ENCODE measurements around the gene ITPR1. TPM values are rescaled to one million over a fixed set of nuclear protein-coding genes. Genes with fewer than 3 reads are reported as not detected.

Gene ITPR1
- total RNA-seq, 2 experiments from 2014 or later = 48.6 to 55.6 TPM

DNA sequence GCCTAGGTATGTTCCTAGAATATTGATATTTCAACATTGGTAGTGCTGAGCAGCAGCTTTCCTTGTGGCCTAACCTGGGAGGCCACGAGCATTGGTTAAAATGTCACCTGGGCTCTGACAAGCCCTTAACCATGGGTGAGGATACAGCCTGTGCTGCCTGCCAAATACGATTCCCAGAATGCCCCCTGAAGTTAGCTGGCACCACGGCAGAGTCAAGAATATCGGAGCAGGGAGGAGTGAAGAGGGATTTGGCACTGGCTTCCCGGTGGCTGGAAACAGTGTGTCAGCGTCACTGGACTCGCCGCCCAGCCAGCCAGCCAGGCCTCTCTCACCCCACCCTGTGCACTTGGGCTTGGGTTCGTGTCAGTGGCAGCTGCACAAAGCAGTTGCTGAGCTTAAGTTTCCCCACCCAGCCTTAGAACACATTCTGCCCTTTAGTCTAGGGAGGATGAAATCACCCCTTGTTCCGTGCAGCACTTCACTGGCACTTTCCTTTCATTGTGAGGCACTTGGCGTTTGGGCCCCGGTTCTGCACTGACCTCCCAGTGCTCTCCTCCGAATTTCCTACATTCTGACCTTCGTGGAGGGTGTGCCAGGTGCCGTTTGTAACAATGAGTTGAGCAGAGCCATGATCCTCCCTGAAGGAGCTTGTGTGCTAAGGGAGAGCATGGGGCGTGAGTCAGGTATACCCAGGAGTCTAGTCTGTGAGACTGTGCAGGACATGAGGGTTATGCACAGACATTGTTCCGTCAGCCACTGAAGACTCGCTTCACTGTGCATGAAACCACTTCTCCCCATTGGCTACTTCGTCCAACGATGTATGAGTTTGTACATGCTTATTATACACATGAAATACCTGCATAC is 333.3 kb downstream of the ITPR1 start:
- intact Hi-C loops (cut with DNase I, micrococcal nuclease) = loop anchor here in 1 of 2 experiments (5.0 kb wide), 1 partner anchor 296 kb away; the partner anchor contains the start of gene ARL8B
- DNase-seq (no peak), ATAC-seq (no peak)
- CTCF ChIA-PET = interaction anchor here (0.8 to 1.3 kb wide), 2 partner anchors 33 to 115 kb away, joined by 4 to 8 read pairs; no protein-coding TSS in a partner anchor
- Mint-ChIP-seq H3K36me3 (ENCODE audit: low read depth) (peaks cover 65% of the 10 kb centered on the region), H3K4me1 (peaks cover 95% of the 10 kb centered on the region), H3K27ac (peak overlapping the region; percentile 87), H3K4me3 (peak overlapping the region; percentile 62), H3K27me3 (no peaks in the 10 kb centered on the region), H3K9me3 (ENCODE audit: low read depth) (no peaks in the 10 kb centered on the region)
- POLR2A ChIA-PET = interaction anchor here (1.0 kb wide), 1 partner anchor 218 kb away, joined by 3 read pairs; no protein-coding TSS in a partner anchor

DNA sequence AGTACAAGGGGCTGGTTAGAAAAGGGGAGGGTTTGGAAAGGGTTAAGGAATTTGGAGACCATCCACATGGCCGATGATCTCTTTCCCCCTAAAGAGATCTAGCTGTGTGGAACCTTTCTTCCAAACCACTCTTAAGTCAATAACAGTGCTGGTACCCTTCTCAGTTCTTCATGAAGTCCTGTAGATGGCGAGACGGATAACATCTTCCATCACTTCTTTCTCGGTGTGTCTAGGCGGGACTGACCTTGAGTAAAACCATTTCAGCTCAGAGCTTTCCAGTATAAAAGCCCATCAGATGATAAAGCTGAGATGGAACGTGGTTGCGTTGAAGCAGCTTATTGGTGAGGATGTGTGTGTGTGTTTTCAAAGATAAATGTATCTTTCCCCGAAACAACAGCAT is 334.6 kb downstream of the ITPR1 start:
- POLR2A ChIA-PET = interaction anchor here (1.0 kb wide), 1 partner anchor 217 kb away, joined by 3 read pairs; no protein-coding TSS in a partner anchor
- Mint-ChIP-seq H3K9me3 (ENCODE audit: low read depth) (no peaks in the 10 kb centered on the region), H3K27ac (peak overlapping the region; percentile 4), H3K4me1 (peaks cover 93% of the 10 kb centered on the region), H3K27me3 (no peaks in the 10 kb centered on the region), H3K4me3 (no peak overlapping the region), H3K36me3 (ENCODE audit: low read depth) (peaks cover 58% of the 10 kb centered on the region)
- no peak for ATAC-seq
- CTCF ChIA-PET = interaction anchor here (0.9 kb wide), 1 partner anchor 149 kb away, joined by 4 read pairs; no protein-coding TSS in a partner anchor
- no peak for DNase-seq
- intact Hi-C loops (cut with DNase I, micrococcal nuclease) = loop anchor here in 1 of 2 experiments (5.0 kb wide), 1 partner anchor 295 kb away; the partner anchor contains the start of gene ARL8B

GRCh38 chr3:4828279-4829030 is 335.3 kb downstream of the ITPR1 start:
- Mint-ChIP-seq H3K9me3 (ENCODE audit: low read depth) (no peaks in the 10 kb centered on the region), H3K4me3 (no peak overlapping the region), H3K36me3 (ENCODE audit: low read depth) (peaks cover 59% of the 10 kb centered on the region), H3K27me3 (no peaks in the 10 kb centered on the region), H3K4me1 (peaks cover 93% of the 10 kb centered on the region), H3K27ac (peak overlapping the region; percentile 87)
- POLR2A ChIA-PET = interaction anchor here (1.0 to 2.2 kb wide), 3 partner anchors 13 to 150 kb away, joined by 3 to 8 read pairs (median 7); partner anchors contain the start of gene BHLHE40
- DNase-seq (no peak), ATAC-seq (no peak)
- intact Hi-C loops (cut with DNase I, micrococcal nuclease) = loop anchor here in 1 of 2 experiments (5.0 kb wide), 1 partner anchor 294 kb away; the partner anchor contains the start of gene ARL8B
- CTCF ChIA-PET = interaction anchor here (0.6 to 2.4 kb wide), 10 partner anchors 12 to 360 kb away, joined by 3 to 10 read pairs (median 4); no protein-coding TSS in a partner anchor

DNA sequence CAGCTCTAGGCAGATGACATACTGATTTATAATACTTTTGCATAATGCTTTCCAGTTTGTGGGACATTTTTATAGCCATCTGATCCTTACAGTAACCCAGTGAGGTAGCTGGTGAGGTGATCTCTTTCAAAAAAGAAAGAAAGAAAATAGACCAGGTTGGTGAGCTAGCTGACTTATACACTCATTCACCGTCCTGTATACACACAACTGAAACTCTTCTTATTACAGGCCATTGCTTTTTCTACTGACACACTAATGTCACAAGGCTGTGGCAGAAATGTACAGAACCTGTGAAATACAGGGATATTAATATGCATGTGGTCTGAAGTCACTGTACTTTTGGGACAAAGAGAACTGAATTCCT is 335.9 kb downstream of the ITPR1 start:
- intact Hi-C loops (cut with DNase I, micrococcal nuclease) = loop anchor here in 1 of 2 experiments (5.0 kb wide), 1 partner anchor 293 kb away; the partner anchor contains the start of gene ARL8B
- no peaks in the 10 kb centered on the region for H3K27me3 Mint-ChIP-seq
- ATAC-seq (peak; percentile 26), DNase-seq (no peak)
- CTCF ChIA-PET = interaction anchor here (0.6 to 2.4 kb wide), 10 partner anchors 11 to 360 kb away, joined by 3 to 10 read pairs (median 4); no protein-coding TSS in a partner anchor
- peak overlapping the region; percentile 87 for H3K27ac Mint-ChIP-seq
- H3K9me3 Mint-ChIP-seq (ENCODE audit: low read depth) = no peaks in the 10 kb centered on the region
- H3K36me3 Mint-ChIP-seq (ENCODE audit: low read depth) = peaks cover 58% of the 10 kb centered on the region
- POLR2A ChIA-PET = interaction anchor here (1.0 to 2.2 kb wide), 3 partner anchors 13 to 150 kb away, joined by 3 to 8 read pairs (median 7); partner anchors contain the start of gene BHLHE40
- peak overlapping the region; percentile 76 for H3K4me3 Mint-ChIP-seq
- H3K4me1 Mint-ChIP-seq = peaks cover 93% of the 10 kb centered on the region

- ChIA-PET POLR2A (interaction anchor here (2.2 kb wide), 1 partner anchor 20 kb away, joined by 8 read pairs; no protein-coding TSS in a partner anchor), CTCF (interaction anchor here (0.9 to 2.4 kb wide), 6 partner anchors 9 to 153 kb away, joined by 3 to 10 read pairs (median 4); no protein-coding TSS in a partner anchor)
- DNase-seq = no peak
- intact Hi-C loops (cut with DNase I, micrococcal nuclease) = loop anchor here (1.0 to 10.0 kb wide), 8 partner anchors 8 to 504 kb away; no protein-coding TSS in a partner anchor
- peaks cover 93% of the 10 kb centered on the region for H3K4me1 Mint-ChIP-seq
- H3K4me3 Mint-ChIP-seq = peak overlapping the region; percentile 76
- H3K9me3 Mint-ChIP-seq (ENCODE audit: low read depth) = no peaks in the 10 kb centered on the region
- no peak for ATAC-seq
- H3K36me3 Mint-ChIP-seq (ENCODE audit: low read depth) = peaks cover 49% of the 10 kb centered on the region
- H3K27me3 Mint-ChIP-seq = no peaks in the 10 kb centered on the region
- peak overlapping the region; percentile 100 for H3K27ac Mint-ChIP-seq
Observed at GRCh38 chr3:4830586-4830914, 337.4 kb downstream of the ITPR1 start.

DNA sequence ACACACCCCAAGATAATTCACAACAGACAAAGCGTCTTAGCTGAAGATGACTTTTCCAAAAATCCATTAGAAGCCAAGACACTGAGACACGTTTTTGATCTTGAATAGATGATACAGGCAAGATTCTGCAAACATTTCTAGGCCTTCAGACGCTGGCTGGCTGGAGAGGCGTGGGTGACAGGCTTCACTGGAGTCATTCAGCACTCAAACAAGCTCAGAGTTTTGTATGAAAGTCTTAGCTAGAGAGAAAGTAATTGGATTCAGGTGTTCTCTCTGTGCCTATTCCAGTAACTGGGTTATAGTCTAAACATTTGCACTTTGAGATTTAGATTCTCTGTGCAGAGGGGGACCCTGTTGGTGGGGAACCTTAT is 338.4 kb downstream of the ITPR1 start:
- peaks cover 93% of the 10 kb centered on the region for H3K4me1 Mint-ChIP-seq
- ATAC-seq (peak; percentile 17), DNase-seq (peak; percentile 77)
- H3K27me3 Mint-ChIP-seq = no peaks in the 10 kb centered on the region
- no peaks in the 10 kb centered on the region for H3K9me3 Mint-ChIP-seq (ENCODE audit: low read depth)
- CTCF ChIA-PET = interaction anchor here (0.8 to 8.4 kb wide), 9 partner anchors 9 to 191 kb away, joined by 3 to 56 read pairs (median 4); no protein-coding TSS in a partner anchor
- POLR2A ChIA-PET = interaction anchor here (0.6 to 1.5 kb wide), 8 partner anchors 8 to 197 kb away, joined by 3 to 11 read pairs (median 4); partner anchors contain the start of gene BHLHE40
- H3K4me3 Mint-ChIP-seq = peak overlapping the region; percentile 76
- peak overlapping the region; percentile 100 for H3K27ac Mint-ChIP-seq
- intact Hi-C loops (cut with DNase I, micrococcal nuclease) = loop anchor here (1.0 to 10.0 kb wide), 14 partner anchors 15 to 503 kb away; partner anchors contain the start of gene ARL8B (in 1 of the 2)
- H3K36me3 Mint-ChIP-seq (ENCODE audit: low read depth) = peaks cover 49% of the 10 kb centered on the region

GRCh38 chr3:4833471-4833870 is 340.3 kb downstream of the ITPR1 start:
- H3K4me1 Mint-ChIP-seq = peaks cover 91% of the 10 kb centered on the region

GRCh38 chr3:4834403-4834866 is 341.3 kb downstream of the ITPR1 start:
- peak; percentile 84 for DNase-seq
- H3K4me3 Mint-ChIP-seq = peak overlapping the region; percentile 26
- CTCF ChIA-PET = interaction anchor here (1.5 to 8.4 kb wide), 3 partner anchors 10 to 123 kb away, joined by 4 to 56 read pairs (median 15); no protein-coding TSS in a partner anchor
- peaks cover 86% of the 10 kb centered on the region for H3K4me1 Mint-ChIP-seq
- ATAC-seq = peak; percentile 31
- H3K9me3 Mint-ChIP-seq (ENCODE audit: low read depth) = no peaks in the 10 kb centered on the region
- intact Hi-C loops (cut with DNase I, micrococcal nuclease) = loop anchor here (1.0 to 10.0 kb wide), 6 partner anchors 12 to 500 kb away; no protein-coding TSS in a partner anchor
- peak overlapping the region; percentile 90 for H3K27ac Mint-ChIP-seq
- H3K27me3 Mint-ChIP-seq = no peaks in the 10 kb centered on the region
- POLR2A ChIA-PET = interaction anchor here (0.7 to 1.7 kb wide), 5 partner anchors 14 to 149 kb away, joined by 3 to 10 read pairs (median 4); no protein-coding TSS in a partner anchor
- H3K36me3 Mint-ChIP-seq (ENCODE audit: low read depth) = peaks cover 52% of the 10 kb centered on the region

More at GRCh38 chr3:4833471-4833870, 340.3 kb downstream of the ITPR1 start:
- Mint-ChIP-seq H3K27me3 (no peaks in the 10 kb centered on the region), H3K9me3 (ENCODE audit: low read depth) (no peaks in the 10 kb centered on the region), H3K36me3 (ENCODE audit: low read depth) (peaks cover 51% of the 10 kb centered on the region), H3K27ac (peak overlapping the region; percentile 90), H3K4me3 (no peak overlapping the region)
- no peak for ATAC-seq
- CTCF ChIA-PET = interaction anchor here (0.5 to 8.4 kb wide), 6 partner anchors 8 to 351 kb away, joined by 3 to 56 read pairs (median 4); no protein-coding TSS in a partner anchor
- POLR2A ChIA-PET = interaction anchor here (1.3 kb wide), 1 partner anchor 14 kb away, joined by 7 read pairs; no protein-coding TSS in a partner anchor
- no peak for DNase-seq
- intact Hi-C loops (cut with DNase I, micrococcal nuclease) = loop anchor here (5.0 to 10.0 kb wide), 4 partner anchors 74 to 501 kb away; no protein-coding TSS in a partner anchor

- no peaks in the 10 kb centered on the region for H3K9me3 Mint-ChIP-seq (ENCODE audit: low read depth)
- ATAC-seq (peak; percentile 36), DNase-seq (peak; percentile 45)
- peaks cover 45% of the 10 kb centered on the region for H3K36me3 Mint-ChIP-seq (ENCODE audit: low read depth)
- CTCF ChIA-PET = interaction anchor here (0.7 to 8.4 kb wide), 7 partner anchors 9 to 188 kb away, joined by 3 to 56 read pairs (median 8); partner anchors contain the start of gene BHLHE40
- no peaks in the 10 kb centered on the region for H3K27me3 Mint-ChIP-seq
- POLR2A ChIA-PET = interaction anchor here (0.6 to 1.7 kb wide), 7 partner anchors 14 to 355 kb away, joined by 3 to 10 read pairs (median 4); no protein-coding TSS in a partner anchor
- H3K4me3 Mint-ChIP-seq = peak overlapping the region; percentile 22
- peak overlapping the region; percentile 90 for H3K27ac Mint-ChIP-seq
- intact Hi-C loops (cut with DNase I, micrococcal nuclease) = loop anchor here (1.0 to 10.0 kb wide), 4 partner anchors 10 to 499 kb away; no protein-coding TSS in a partner anchor
- peaks cover 83% of the 10 kb centered on the region for H3K4me1 Mint-ChIP-seq
Observed at GRCh38 chr3:4835616-4836043, 342.5 kb downstream of the ITPR1 start.

GRCh38 chr3:4836516-4836915 is 343.4 kb downstream of the ITPR1 start:
- peaks cover 48% of the 10 kb centered on the region for H3K36me3 Mint-ChIP-seq (ENCODE audit: low read depth)
- H3K27me3 Mint-ChIP-seq = no peaks in the 10 kb centered on the region
- DNase-seq (no peak), ATAC-seq (no peak)
- H3K4me3 Mint-ChIP-seq = no peak overlapping the region
- no peaks in the 10 kb centered on the region for H3K9me3 Mint-ChIP-seq (ENCODE audit: low read depth)
- POLR2A ChIA-PET = interaction anchor here (0.6 kb wide), 1 partner anchor 360 kb away, joined by 5 read pairs; no protein-coding TSS in a partner anchor
- intact Hi-C loops (cut with DNase I, micrococcal nuclease) = loop anchor here in 1 of 2 experiments (10.0 kb wide), 1 partner anchor 498 kb away; no protein-coding TSS in a partner anchor
- CTCF ChIA-PET = interaction anchor here (0.8 to 8.4 kb wide), 4 partner anchors 8 to 137 kb away, joined by 4 to 56 read pairs (median 10); no protein-coding TSS in a partner anchor
- H3K4me1 Mint-ChIP-seq = peaks cover 84% of the 10 kb centered on the region
- peak overlapping the region; percentile 90 for H3K27ac Mint-ChIP-seq

Data from activated CD4-positive, alpha-beta T cell treated with anti-CD3 and anti-CD28 coated beads for 36 hours (primary cell).